ENCODE results near the gene SEC14L1. TPM values are rescaled to one million over a fixed set of nuclear protein-coding genes. Genes with fewer than 3 reads are reported as not detected.
"Not testable (repeated sequence)": the region's sequence is repeated elsewhere in the genome, so short reads cannot be mapped to it uniquely, and the experiment has no call there.

Gene SEC14L1
- polyA plus RNA-seq, 3 donors = 19.2 to 64.2 (median 58.4) TPM

DNA sequence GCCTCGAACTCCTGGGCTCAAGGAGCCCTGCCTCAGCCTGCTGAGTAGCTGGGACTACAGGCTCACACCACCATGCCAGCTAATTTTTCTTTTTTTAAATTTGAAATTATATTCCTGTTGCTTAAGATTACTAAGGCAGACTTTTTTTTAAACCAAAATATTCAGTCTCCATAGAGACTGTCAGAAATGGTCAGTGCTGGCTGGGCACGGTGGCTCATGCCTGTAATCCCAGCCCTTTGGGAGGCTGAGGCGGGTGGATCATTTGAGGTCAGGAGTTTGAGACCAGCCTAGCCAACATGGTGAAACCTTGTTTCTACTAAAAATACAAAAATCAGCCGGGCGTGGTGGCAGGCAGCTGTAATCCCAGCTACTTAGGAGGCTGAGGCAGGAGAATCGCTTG, 11.3 kb downstream of the SEC14L1 start:
- WGBS, 3 donors = 63 to 88% (median 69%) methylated on average over 6 of the region's 6 CpGs
- not testable (repeated sequence) for H3K27ac ChIP-seq (ENCODE audit: low read depth, low read length)

- 18 to 63% (median 55%) methylated on average over 1 of the region's 1 CpG for WGBS, 3 donors
- H3K27ac ChIP-seq (ENCODE audit: low read depth, low read length) = no peak overlapping the region
Observed at GRCh38 chr17:77153472-77153871, 12.7 kb downstream of the SEC14L1 start.

- H3K27ac ChIP-seq (ENCODE audit: low read depth, low read length) = no peak overlapping the region
- 80 to 83% (median 80%) methylated on average over 8 of the region's 8 CpGs for WGBS, 3 donors
Observed at GRCh38 chr17:77153999-77154586, 13.3 kb downstream of the SEC14L1 start.

DNA sequence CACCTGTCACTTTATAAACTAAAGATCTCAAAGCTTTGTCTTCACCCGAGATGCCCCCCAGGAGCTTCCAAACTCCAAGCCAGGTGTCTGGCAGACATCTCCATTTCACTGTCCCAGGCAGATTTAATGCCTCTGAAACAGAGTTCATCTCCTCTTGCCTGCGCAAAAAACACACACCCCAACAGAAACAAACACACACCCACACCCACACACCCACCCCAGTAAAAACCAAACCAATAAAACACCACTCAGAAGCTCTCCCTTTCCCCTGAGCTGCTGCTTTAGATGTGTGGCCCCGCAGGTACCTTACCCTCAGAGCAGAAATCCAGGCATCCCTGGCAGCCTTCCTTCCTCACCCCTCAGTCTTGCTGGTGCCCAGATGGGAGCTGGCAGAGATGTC, 14.4 kb downstream of the SEC14L1 start:
- 69 to 82% (median 75%) methylated on average over 3 of the region's 3 CpGs for WGBS, 3 donors
- H3K27ac ChIP-seq (ENCODE audit: low read depth, low read length) = no peak overlapping the region

- 72 to 79% (median 75%) methylated on average over 6 of the region's 6 CpGs for WGBS, 3 donors
- not testable (repeated sequence) for H3K27ac ChIP-seq (ENCODE audit: low read depth, low read length)
Observed at GRCh38 chr17:77157766-77158165, 17.0 kb downstream of the SEC14L1 start.

DNA sequence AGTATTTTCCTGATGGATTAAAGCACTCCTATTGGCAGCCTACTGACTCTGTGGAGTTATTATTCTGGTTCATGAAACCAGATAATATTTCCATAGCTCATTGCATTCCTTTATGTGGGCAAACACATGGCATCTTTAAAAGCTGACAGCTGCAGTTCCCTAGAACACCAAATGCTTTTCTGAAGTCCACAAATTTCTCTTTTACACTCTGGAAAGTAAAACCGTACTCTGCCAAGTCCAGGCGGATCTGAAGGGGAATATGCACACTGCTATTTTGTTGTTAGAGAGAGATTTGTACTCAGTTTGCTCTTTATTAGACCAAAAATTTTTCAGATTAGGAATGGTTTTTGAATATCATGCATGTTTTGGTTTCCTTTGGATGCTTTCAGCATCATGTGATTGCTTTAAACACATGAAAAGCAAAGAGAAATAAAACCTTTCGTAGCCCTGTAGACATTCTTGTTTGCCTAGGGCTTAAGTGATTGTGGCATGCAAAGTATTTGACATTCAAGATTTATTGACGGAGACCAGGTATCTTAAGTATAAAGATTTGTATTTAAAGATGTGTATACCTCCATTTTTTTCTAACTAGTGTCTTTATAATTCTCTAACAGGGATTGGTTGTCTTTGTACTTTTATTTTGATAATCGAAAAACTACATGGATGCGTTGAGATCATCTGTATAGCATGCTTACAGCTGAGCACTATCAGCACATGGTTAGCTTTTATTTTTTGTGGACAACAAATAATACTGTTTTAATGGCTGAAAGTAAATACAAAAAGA, 19.5 kb downstream of the SEC14L1 start:
- H3K27ac ChIP-seq (ENCODE audit: low read depth, low read length) = no peak overlapping the region
- WGBS, 3 donors = 46 to 56% (median 50%) methylated on average over 6 of the region's 6 CpGs

- no peak overlapping the region for H3K27ac ChIP-seq (ENCODE audit: low read depth, low read length)
- WGBS, 3 donors = 72 to 79% (median 77%) methylated on average over 8 of the region's 8 CpGs
Observed at GRCh38 chr17:77160875-77161530, 20.2 kb downstream of the SEC14L1 start.

GRCh38 chr17:77161953-77162352, 21.2 kb downstream of the SEC14L1 start:
- 83 to 95% (median 85%) methylated on average over 17 of the region's 17 CpGs for whole genome bisulfite sequencing, 3 donors
- H3K27ac ChIP-seq (ENCODE audit: low read depth, low read length) = no peak overlapping the region

DNA sequence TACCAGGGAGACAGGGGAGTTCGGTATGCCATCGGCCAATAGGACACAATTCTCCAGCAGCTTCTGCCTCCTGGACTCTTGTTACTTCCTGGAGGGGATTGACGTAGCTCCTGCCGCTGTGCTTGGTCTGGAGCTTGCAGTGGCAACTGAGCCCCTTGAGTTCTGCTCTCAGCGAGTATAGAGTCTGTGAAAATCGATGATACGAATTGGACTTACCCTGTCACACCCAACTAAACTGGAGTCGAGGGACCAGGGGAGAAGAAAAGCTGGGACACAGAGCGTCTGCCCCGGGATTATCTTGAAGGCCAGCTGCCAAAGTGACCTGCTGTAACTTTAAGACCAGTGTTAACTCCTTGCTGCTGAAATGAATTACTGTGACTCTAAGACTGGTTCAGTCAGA, 22.2 kb downstream of the SEC14L1 start:
- WGBS, 3 donors = 27 to 52% (median 45%) methylated on average over 10 of the region's 10 CpGs
- no peak overlapping the region for H3K27ac ChIP-seq (ENCODE audit: low read depth, low read length)

DNA sequence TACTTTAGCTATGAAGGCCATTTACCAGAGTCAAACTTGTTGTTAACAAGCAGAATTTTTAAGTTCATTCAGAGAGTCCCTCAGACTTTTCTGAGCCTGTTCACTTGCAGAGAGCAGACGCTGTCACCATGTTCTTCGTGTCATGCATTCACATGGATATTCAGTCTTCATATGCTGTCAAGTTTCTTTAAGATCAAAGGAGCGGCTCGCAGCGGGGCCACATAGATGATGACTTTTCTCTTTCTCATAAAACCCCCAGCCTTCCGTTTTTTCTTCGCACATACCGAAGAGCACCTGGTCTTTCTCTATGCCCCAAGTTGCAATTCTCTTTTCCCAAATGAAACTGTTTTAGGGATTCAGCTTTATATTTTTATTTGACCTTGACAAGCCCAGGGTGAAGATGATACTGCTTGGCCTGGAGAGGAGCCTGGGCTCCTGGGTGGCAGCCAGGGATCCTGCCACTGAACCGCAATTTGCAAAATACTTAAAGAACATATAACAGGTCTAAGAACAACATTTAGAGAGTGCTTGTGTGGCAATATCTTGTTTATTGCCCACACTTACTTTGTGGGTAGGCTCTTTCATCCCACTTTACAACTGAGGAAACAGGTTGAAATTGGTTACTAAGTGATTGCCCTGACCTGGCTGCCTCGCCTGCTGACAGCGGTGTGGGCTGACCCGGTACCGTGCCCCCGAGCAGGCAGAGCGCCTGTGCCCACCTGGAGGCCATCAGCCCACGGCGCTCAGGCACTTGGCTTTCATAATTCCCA, 22.9 kb downstream of the SEC14L1 start:
- 66 to 78% (median 70%) methylated on average over 17 of the region's 17 CpGs for WGBS, 3 donors
- H3K27ac ChIP-seq (ENCODE audit: low read depth, low read length) = no peak overlapping the region

GRCh38 chr17:77164483-77165091, 23.8 kb downstream of the SEC14L1 start:
- WGBS, 3 donors = 29 to 49% (median 42%) methylated on average over 7 of the region's 7 CpGs
- H3K27ac ChIP-seq (ENCODE audit: low read depth, low read length) = no peak overlapping the region

- 6 to 13% (median 12%) methylated on average over 1 of the region's 1 CpG for WGBS, 3 donors
- H3K27ac ChIP-seq (ENCODE audit: low read depth, low read length) = no peak overlapping the region
Observed at GRCh38 chr17:77165577-77165976, 24.8 kb downstream of the SEC14L1 start.

DNA sequence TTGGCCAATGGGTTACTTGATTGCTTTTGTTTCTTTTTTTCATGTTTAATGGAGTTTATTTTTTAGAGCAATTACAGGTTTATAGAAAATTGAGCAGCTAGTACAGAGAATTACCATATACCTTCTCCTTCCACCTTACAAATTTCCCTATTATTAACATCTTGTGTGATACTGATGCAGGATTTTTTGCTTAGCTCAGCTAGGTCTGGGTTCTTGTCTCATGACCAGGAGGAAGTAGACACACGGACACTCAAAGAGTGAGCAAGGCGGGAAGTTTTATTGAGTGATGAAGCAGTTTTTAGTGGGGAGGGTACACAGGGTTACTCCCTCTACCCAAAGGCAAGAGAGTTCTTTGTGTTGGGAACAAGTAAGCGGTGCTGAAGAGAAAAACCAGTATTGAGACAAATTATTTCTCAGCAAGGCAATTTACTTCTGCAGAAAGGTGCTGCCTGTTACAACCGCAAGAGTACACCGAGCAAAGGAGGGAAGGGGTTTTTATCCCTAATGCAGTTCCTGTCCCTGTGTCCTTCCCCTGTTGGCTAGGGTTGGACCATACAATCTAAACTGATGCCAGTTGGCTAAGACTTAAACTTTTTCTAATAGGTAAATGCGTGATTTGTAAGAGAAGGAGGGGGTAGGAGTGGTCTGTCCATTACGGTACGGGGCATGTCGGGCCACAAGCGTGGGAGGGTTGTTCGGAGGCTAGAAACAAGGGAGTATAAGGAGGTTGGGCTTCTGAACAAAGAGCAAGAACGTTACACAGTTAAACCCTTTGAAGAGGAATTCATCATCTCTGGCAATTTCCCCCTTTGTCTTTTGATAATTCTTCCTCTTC, 26.9 kb downstream of the SEC14L1 start:
- 88 to 98% (median 93%) methylated on average over 12 of the region's 12 CpGs for WGBS, 3 donors

GRCh38 chr17:77173104-77173503, 32.3 kb downstream of the SEC14L1 start:
- H3K27ac ChIP-seq (ENCODE audit: low read depth, low read length) = no peak overlapping the region

More for the DNA sequence above, 26.9 kb downstream of the SEC14L1 start:
- no peak overlapping the region for H3K27ac ChIP-seq (ENCODE audit: low read depth, low read length)

GRCh38 chr17:77174928-77175661, 34.3 kb downstream of the SEC14L1 start:
- 49 to 91% (median 84%) methylated on average over 10 of the region's 10 CpGs for WGBS, 3 donors

More at GRCh38 chr17:77173104-77173503, 32.3 kb downstream of the SEC14L1 start:
- WGBS, 3 donors = 74 to 81% (median 74%) methylated on average over 6 of the region's 6 CpGs

DNA sequence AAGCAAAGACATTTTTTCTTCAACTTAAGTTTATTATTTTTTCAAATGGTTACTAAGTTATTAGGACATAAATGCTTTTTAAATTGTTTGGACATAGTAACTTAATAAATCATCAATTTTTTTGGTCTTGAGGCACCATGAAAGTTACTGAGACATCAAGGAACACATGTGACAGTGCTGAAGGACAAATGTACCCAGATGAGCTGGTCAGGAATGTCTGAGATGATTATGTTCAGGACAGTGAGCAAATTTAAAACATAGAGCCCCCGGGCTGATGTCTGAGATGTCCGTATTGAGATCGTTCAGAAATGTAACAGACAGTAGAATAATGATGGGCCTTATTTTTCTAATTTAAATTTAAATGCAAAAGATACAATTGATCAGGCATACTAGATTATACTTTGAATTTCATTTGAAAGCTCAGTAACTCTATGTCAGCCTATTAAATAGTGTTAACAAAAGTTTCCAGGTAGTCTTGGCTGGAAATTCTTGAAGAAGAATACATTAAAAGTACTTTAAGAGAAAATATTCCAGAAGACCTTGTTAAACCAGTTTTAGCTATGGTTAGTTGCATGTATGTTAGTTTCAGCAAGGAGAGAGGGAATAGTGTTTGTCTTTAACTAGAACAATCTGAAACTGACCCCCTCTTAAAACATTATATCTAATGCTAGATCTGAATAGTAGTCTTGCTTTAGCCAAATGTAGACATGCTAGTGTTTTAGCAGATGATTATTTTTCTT, 36.4 kb downstream of the SEC14L1 start:
- 87 to 91% (median 87%) methylated on average over 3 of the region's 3 CpGs for WGBS, 3 donors
- no peak overlapping the region for H3K27ac ChIP-seq (ENCODE audit: low read depth, low read length)

More at GRCh38 chr17:77174928-77175661, 34.3 kb downstream of the SEC14L1 start:
- H3K27ac ChIP-seq (ENCODE audit: low read depth, low read length) = no peak overlapping the region

Data from adipose tissue (tissue), 3 donors.